ENCODE results near the gene DBN1. TPM values are rescaled to one million over a fixed set of nuclear protein-coding genes. Genes with fewer than 3 reads are reported as not detected.

DBN1 gene
- total RNA-seq, 1 experiment from 2014 or later, result 144 TPM

- ChIA-PET POLR2A (no interaction called here), CTCF (interaction anchor here (0.6 kb wide), 1 partner anchor 56 kb away, joined by 4 read pairs; no protein-coding TSS in a partner anchor)
- Mint-ChIP-seq H3K36me3 (ENCODE audit: insufficient read depth, unreplicated experiment) (peaks cover 36% of the 10 kb centered on the region), H3K4me1 (ENCODE audit: low read depth, unreplicated experiment) (peaks cover 9% of the 10 kb centered on the region), H3K27me3 (ENCODE audit: insufficient read depth, unreplicated experiment) (no peaks in the 10 kb centered on the region), H3K4me3 (ENCODE audit: unreplicated experiment) (no peak overlapping the region), H3K27ac (ENCODE audit: unreplicated experiment) (no peak overlapping the region), H3K9me3 (ENCODE audit: unreplicated experiment) (no peaks in the 10 kb centered on the region)
- H3K36me3 ChIP-seq (ENCODE audit: control insufficient read depth, insufficient read depth, low read length), result peaks cover 4% of the 10 kb centered on the region
- no peak for TF ChIP-seq CTCF (IDR thresholded peaks at IDR 0.05; ENCODE audit: insufficient read depth in 1 of 2, low read depth in 1 of 2, low read length in 1 of 2, severe bottlenecking in 1 of 2, unreplicated experiment in 1 of 2)
- no TSS peak for BruUV-seq (replicated peaks)
- intact Hi-C loops (cut with micrococcal nuclease; ENCODE audit: unreplicated experiment), result no loop called here
- H3K27me3 ChIP-seq (replicated peaks; ENCODE audit: control insufficient read depth, insufficient read depth, low read length), result no peaks in the 10 kb centered on the region
- H3K9me3 ChIP-seq, result no peaks in the 10 kb centered on the region
- peaks cover 24% of the 10 kb centered on the region for H3K4me1 ChIP-seq
- no peak for DNase-seq
- H3K4me3 ChIP-seq (ENCODE audit: low read depth, low read length), result no peak overlapping the region
These were observed 19.4 kb upstream of the DBN1 start for GRCh38 chr5:177492841-177493240.

- H3K27me3 ChIP-seq (replicated peaks; ENCODE audit: control insufficient read depth, insufficient read depth, low read length), result no peaks in the 10 kb centered on the region
- peaks cover 24% of the 10 kb centered on the region for H3K4me1 ChIP-seq
- BruUV-seq (replicated peaks), result no TSS peak
- no peak for TF ChIP-seq CTCF (IDR thresholded peaks at IDR 0.05; ENCODE audit: insufficient read depth in 1 of 2, low read depth in 1 of 2, low read length in 1 of 2, severe bottlenecking in 1 of 2, unreplicated experiment in 1 of 2)
- Mint-ChIP-seq H3K27me3 (ENCODE audit: insufficient read depth, unreplicated experiment) (no peaks in the 10 kb centered on the region), H3K36me3 (ENCODE audit: insufficient read depth, unreplicated experiment) (peaks cover 30% of the 10 kb centered on the region), H3K9me3 (ENCODE audit: unreplicated experiment) (no peaks in the 10 kb centered on the region), H3K27ac (ENCODE audit: unreplicated experiment) (no peak overlapping the region), H3K4me1 (ENCODE audit: low read depth, unreplicated experiment) (peaks cover 5% of the 10 kb centered on the region), H3K4me3 (ENCODE audit: unreplicated experiment) (no peak overlapping the region)
- H3K4me3 ChIP-seq (ENCODE audit: low read depth, low read length), result no peak overlapping the region
- POLR2A ChIA-PET, result no interaction called here
- peaks cover 4% of the 10 kb centered on the region for H3K36me3 ChIP-seq (ENCODE audit: control insufficient read depth, insufficient read depth, low read length)
- H3K9me3 ChIP-seq, result no peaks in the 10 kb centered on the region
- intact Hi-C loops (cut with micrococcal nuclease; ENCODE audit: unreplicated experiment), result no loop called here
- no peak for DNase-seq
- CTCF ChIA-PET, result interaction anchor here (0.6 kb wide), 1 partner anchor 56 kb away, joined by 4 read pairs; no protein-coding TSS in a partner anchor
These were observed 18.7 kb upstream of the DBN1 start for GRCh38 chr5:177491983-177492746.

GRCh38 chr5:177491429-177491945, 18.1 kb upstream of the DBN1 start:
- Mint-ChIP-seq H3K27me3 (ENCODE audit: insufficient read depth, unreplicated experiment) (no peaks in the 10 kb centered on the region), H3K36me3 (ENCODE audit: insufficient read depth, unreplicated experiment) (peaks cover 30% of the 10 kb centered on the region), H3K27ac (ENCODE audit: unreplicated experiment) (no peak overlapping the region), H3K9me3 (ENCODE audit: unreplicated experiment) (no peaks in the 10 kb centered on the region), H3K4me1 (ENCODE audit: low read depth, unreplicated experiment) (peaks cover 5% of the 10 kb centered on the region), H3K4me3 (ENCODE audit: unreplicated experiment) (no peak overlapping the region)
- H3K9me3 ChIP-seq, result no peaks in the 10 kb centered on the region
- intact Hi-C loops (cut with micrococcal nuclease; ENCODE audit: unreplicated experiment), result no loop called here
- no peaks in the 10 kb centered on the region for H3K27me3 ChIP-seq (replicated peaks; ENCODE audit: control insufficient read depth, insufficient read depth, low read length)
- CTCF ChIA-PET, result no interaction called here
- peaks cover 4% of the 10 kb centered on the region for H3K36me3 ChIP-seq (ENCODE audit: control insufficient read depth, insufficient read depth, low read length)
- no TSS peak for BruUV-seq (replicated peaks)
- peak; percentile 29 to 71 for TF ChIP-seq CTCF (IDR thresholded peaks at IDR 0.05; ENCODE audit: insufficient read depth in 1 of 2, low read depth in 1 of 2, low read length in 1 of 2, severe bottlenecking in 1 of 2, unreplicated experiment in 1 of 2)
- POLR2A ChIA-PET, result no interaction called here
- peak in 1 of 2 experiments; percentile 72 for DNase-seq
- no peak overlapping the region for H3K4me3 ChIP-seq (ENCODE audit: low read depth, low read length)
- peaks cover 23% of the 10 kb centered on the region for H3K4me1 ChIP-seq

Data from Caco-2 (cell line).